Sciatic nerve (tissue), 2 donors: ENCODE data around the gene GPHA2. TPM values are rescaled to one million over a fixed set of nuclear protein-coding genes. Genes with fewer than 3 reads are reported as not detected.

Experiments used
- ATAC-seq: fragments of 200-7000 bp; cut with Tn5 transposase; one replicate; pipeline ENCODE4 v1.9.1; 2020; ENCODE audit warnings: mild to moderate bottlenecking, moderate library complexity
- DNase-seq: peaks from one replicate; pipeline ENCODE4 v3.0.0-alpha.2; 2020; ENCODE audit warnings: low spot score
- intact Hi-C: fragments of 100-400 bp; cut with DNase I; formaldehyde crosslinking; loops from one replicate; pipeline ENCODE4 v1.14.2; 2022
- total RNA-seq: library from RNA; stranded (reverse); fragmentation: NEBNext Ultra II Directional; extraction: Animal tissue kit (Norgen Biotek cat#: 25700); gene quantifications from one replicate; pipeline ENCODE4 v1.2.1, GENCODE V29; 2021
- donor health status: DM: no; HTN: no; CAD: no.
- donor health status: DM: no; HTN: no; CAD: no.

Gene GPHA2
- total RNA-seq, 1 donor from 2014 or later, result not detected

- intact Hi-C loops, result no loop called here
- no peak for ATAC-seq
- no peak for DNase-seq
Observed at GRCh38 chr11:64897381-64898075, 38.2 kb downstream of the GPHA2 start.

- no peak for ATAC-seq
- intact Hi-C loops, result no loop called here
- DNase-seq, result no peak
Observed at GRCh38 chr11:64896448-64897022, 39.2 kb downstream of the GPHA2 start.

GRCh38 chr11:64894812-64895452 lies 40.8 kb downstream of the GPHA2 start:
- ATAC-seq (peak; percentile 9), DNase-seq (no peak)
- intact Hi-C loops, result loop anchor here (5.0 kb wide), 1 partner anchor 48 kb away; no protein-coding TSS in a partner anchor

GRCh38 chr11:64894070-64894811 lies 41.5 kb downstream of the GPHA2 start:
- DNase-seq (peak; percentile 93), ATAC-seq (peak; percentile 83)
- intact Hi-C loops, result loop anchor here (5.0 kb wide), 1 partner anchor 47 kb away; no protein-coding TSS in a partner anchor

GRCh38 chr11:64893194-64894069 lies 42.3 kb downstream of the GPHA2 start:
- no peak for ATAC-seq
- intact Hi-C loops, result loop anchor here (5.0 kb wide), 1 partner anchor 46 kb away; no protein-coding TSS in a partner anchor
- DNase-seq, result no peak

- DNase-seq (no peak), ATAC-seq (no peak)
- intact Hi-C loops, result loop anchor here (5.0 kb wide), 1 partner anchor 46 kb away; no protein-coding TSS in a partner anchor
Observed at GRCh38 chr11:64892838-64893193, 42.9 kb downstream of the GPHA2 start.

GRCh38 chr11:64892411-64892831 lies 43.3 kb downstream of the GPHA2 start:
- ATAC-seq (no peak), DNase-seq (no peak)
- intact Hi-C loops, result loop anchor here (5.0 kb wide), 1 partner anchor 45 kb away; no protein-coding TSS in a partner anchor

- no peak for ATAC-seq
- intact Hi-C loops, result loop anchor here (5.0 kb wide), 1 partner anchor 45 kb away; no protein-coding TSS in a partner anchor
- DNase-seq, result no peak
Observed at GRCh38 chr11:64891880-64892279, 43.8 kb downstream of the GPHA2 start.

- no peak for ATAC-seq
- intact Hi-C loops, result loop anchor here (5.0 kb wide), 1 partner anchor 44 kb away; no protein-coding TSS in a partner anchor
- DNase-seq, result no peak
Observed at GRCh38 chr11:64891215-64891848, 44.4 kb downstream of the GPHA2 start.

- ATAC-seq (no peak), DNase-seq (no peak)
- intact Hi-C loops, result loop anchor here (5.0 kb wide), 1 partner anchor 43 kb away; no protein-coding TSS in a partner anchor
Observed at GRCh38 chr11:64890522-64890939, 45.2 kb downstream of the GPHA2 start.

- DNase-seq (no peak), ATAC-seq (no peak)
- intact Hi-C loops, result no loop called here
Observed at GRCh38 chr11:64888729-64889511, 46.8 kb downstream of the GPHA2 start.

GRCh38 chr11:64888406-64888728 lies 47.3 kb downstream of the GPHA2 start:
- intact Hi-C loops, result no loop called here
- DNase-seq, result no peak
- no peak for ATAC-seq

GRCh38 chr11:64887757-64888405 lies 47.8 kb downstream of the GPHA2 start:
- intact Hi-C loops, result no loop called here
- DNase-seq (peak; percentile 89), ATAC-seq (peak; percentile 92)

GRCh38 chr11:64887234-64887756 lies 48.4 kb downstream of the GPHA2 start:
- ATAC-seq (no peak), DNase-seq (no peak)

GRCh38 chr11:64885367-64886286 lies 50.1 kb downstream of the GPHA2 start:
- ATAC-seq (no peak), DNase-seq (no peak)
- intact Hi-C loops, result no loop called here

More at GRCh38 chr11:64887234-64887756, 48.4 kb downstream of the GPHA2 start:
- intact Hi-C loops, result no loop called here
